HCT116 (cell line): ENCODE measurements around the gene PLD1.

ENCODE experiments used
- EZH2 ChIP-seq: fragments of 200-600 bp; sonication (generic); IDR thresholded peaks from 2 replicates; pipeline ENCODE4 v1.6.1; 2017; ENCODE audit warnings: antibody characterized with exemption, mixed run types
- EZH2phosphoT487 ChIP-seq: fragments of 200-600 bp; IDR thresholded peaks from 2 replicates; pipeline ENCODE4 v1.6.1; 2018; ENCODE audit warnings: antibody characterized with exemption, borderline replicate concordance
- JUND ChIP-seq: IDR thresholded peaks from 2 replicates; pipeline ENCODE4 v1.6.1; 2012
- POLR2A ChIP-seq: IDR thresholded peaks from 2 replicates; pipeline ENCODE4 v1.7.0; 2011; ENCODE audit warnings: borderline replicate concordance; ENCODE audit not compliant: insufficient read depth, insufficient read length; ENCODE audit errors: extremely low read depth
- POLR2AphosphoS5 ChIP-seq: IDR thresholded peaks from 2 replicates; pipeline ENCODE4 v1.6.1; 2011; ENCODE audit warnings: mild to moderate bottlenecking, low read depth, low read length, moderate library complexity
- RAD21 ChIP-seq: IDR thresholded peaks from 2 replicates; pipeline ENCODE4 v1.6.1; 2012; ENCODE audit warnings: low read depth, mild to moderate bottlenecking
- SIN3A ChIP-seq: IDR thresholded peaks from 2 replicates; pipeline ENCODE4 v1.6.1; 2012; ENCODE audit warnings: low read depth
- SP1 ChIP-seq: IDR thresholded peaks from 2 replicates; pipeline ENCODE4 v1.6.1; 2012; ENCODE audit warnings: low read depth
- SRF ChIP-seq: IDR thresholded peaks from 2 replicates; pipeline ENCODE4 v1.6.1; 2012; ENCODE audit warnings: low read depth
- YY1 ChIP-seq: IDR thresholded peaks from 2 replicates; pipeline ENCODE4 v1.6.1; 2011; ENCODE audit warnings: low read length, low read depth, moderate library complexity, mild to moderate bottlenecking; ENCODE audit not compliant: insufficient replicate concordance; ENCODE audit errors: extremely low read depth
- ZFX ChIP-seq: fragments of 450-650 bp; IDR thresholded peaks from 2 replicates; pipeline ENCODE4 v1.6.1; 2017
- ZNF274 ChIP-seq: fragments of 200-500 bp; sonication (Bioruptor generic); IDR thresholded peaks from 2 replicates; pipeline ENCODE4 v1.6.1; 2014; ENCODE audit warnings: mild to moderate bottlenecking, low read depth, low read length, inconsistent platforms
- TF ChIP-seq, protein P1 (sequence below), 3 experiments: fragments of 200-600 bp in 1 of 3; sonication (generic) in 1 of 3; IDR thresholded peaks in 2 of 3; conservative IDR thresholded peaks in 1 of 3; 2 replicates each; pipeline ENCODE4 v1.5.1; 2012 to 2017; ENCODE audit warnings: low read depth in 2 of 3, low read length in 2 of 3, antibody characterized with exemption in 1 of 3, borderline replicate concordance in 1 of 3, control low read depth in 1 of 3, mild to moderate bottlenecking in 1 of 3, mixed read lengths in 1 of 3, mixed run types in 1 of 3, moderate library complexity in 1 of 3; ENCODE audit not compliant: insufficient read depth in 1 of 3
- TF ChIP-seq, protein P2 (sequence below): IDR thresholded peaks from 2 replicates; pipeline ENCODE4 v1.6.1; 2012; ENCODE audit warnings: low read depth

DNA sequence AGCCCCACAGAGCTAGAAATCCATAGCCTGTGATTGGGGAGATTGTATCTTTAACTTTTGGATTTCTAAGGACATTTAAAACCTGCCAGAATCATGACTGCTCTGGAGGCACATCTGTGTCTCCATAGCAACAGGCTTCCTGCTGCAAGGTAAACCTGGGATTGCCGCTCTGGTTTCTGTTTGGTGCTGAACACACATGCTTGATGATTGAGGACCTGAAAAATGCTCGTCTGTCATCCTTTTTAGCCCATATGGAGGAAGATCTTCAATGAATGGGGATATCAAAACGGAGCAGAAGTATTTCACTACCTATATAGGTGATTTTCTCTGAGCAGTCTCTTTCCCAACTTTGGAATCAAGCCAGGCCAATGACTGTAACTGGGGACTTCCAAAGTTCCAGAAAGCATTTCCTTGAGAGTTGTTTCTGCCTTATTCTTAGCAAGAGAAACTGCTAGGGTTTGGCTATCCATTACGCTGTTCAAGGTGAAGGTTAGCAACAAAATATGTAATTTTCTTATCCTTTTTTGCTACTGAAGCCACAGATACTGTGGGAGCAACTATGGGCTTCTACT, 253.6 kb downstream of the PLD1 start:
- no peak for TF ChIP-seq POLR2A
- TF ChIP-seq SP1 = no peak
- TF ChIP-seq POLR2AphosphoS5 = no peak
- no peak for TF ChIP-seq EZH2
- TF ChIP-seq JUND = no peak
- TF ChIP-seq EZH2phosphoT487 = no peak
- TF ChIP-seq YY1 = no peak
- TF ChIP-seq ZNF274 = no peak
- TF ChIP-seq, protein P1, sequence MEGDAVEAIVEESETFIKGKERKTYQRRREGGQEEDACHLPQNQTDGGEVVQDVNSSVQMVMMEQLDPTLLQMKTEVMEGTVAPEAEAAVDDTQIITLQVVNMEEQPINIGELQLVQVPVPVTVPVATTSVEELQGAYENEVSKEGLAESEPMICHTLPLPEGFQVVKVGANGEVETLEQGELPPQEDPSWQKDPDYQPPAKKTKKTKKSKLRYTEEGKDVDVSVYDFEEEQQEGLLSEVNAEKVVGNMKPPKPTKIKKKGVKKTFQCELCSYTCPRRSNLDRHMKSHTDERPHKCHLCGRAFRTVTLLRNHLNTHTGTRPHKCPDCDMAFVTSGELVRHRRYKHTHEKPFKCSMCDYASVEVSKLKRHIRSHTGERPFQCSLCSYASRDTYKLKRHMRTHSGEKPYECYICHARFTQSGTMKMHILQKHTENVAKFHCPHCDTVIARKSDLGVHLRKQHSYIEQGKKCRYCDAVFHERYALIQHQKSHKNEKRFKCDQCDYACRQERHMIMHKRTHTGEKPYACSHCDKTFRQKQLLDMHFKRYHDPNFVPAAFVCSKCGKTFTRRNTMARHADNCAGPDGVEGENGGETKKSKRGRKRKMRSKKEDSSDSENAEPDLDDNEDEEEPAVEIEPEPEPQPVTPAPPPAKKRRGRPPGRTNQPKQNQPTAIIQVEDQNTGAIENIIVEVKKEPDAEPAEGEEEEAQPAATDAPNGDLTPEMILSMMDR (IDR thresholded peaks at IDR 0.05 in 2 of 3, conservative IDR thresholded peaks at IDR 0.05 in 1 of 3; ENCODE audit: borderline replicate concordance in 1 of 3, insufficient read depth in 1 of 3, low read depth in 2 of 3, low read length in 2 of 3) = no peak
- no peak for TF ChIP-seq RAD21
- TF ChIP-seq ZFX = no peak
- TF ChIP-seq SIN3A = no peak
- TF ChIP-seq SRF = no peak
- TF ChIP-seq, protein P2, sequence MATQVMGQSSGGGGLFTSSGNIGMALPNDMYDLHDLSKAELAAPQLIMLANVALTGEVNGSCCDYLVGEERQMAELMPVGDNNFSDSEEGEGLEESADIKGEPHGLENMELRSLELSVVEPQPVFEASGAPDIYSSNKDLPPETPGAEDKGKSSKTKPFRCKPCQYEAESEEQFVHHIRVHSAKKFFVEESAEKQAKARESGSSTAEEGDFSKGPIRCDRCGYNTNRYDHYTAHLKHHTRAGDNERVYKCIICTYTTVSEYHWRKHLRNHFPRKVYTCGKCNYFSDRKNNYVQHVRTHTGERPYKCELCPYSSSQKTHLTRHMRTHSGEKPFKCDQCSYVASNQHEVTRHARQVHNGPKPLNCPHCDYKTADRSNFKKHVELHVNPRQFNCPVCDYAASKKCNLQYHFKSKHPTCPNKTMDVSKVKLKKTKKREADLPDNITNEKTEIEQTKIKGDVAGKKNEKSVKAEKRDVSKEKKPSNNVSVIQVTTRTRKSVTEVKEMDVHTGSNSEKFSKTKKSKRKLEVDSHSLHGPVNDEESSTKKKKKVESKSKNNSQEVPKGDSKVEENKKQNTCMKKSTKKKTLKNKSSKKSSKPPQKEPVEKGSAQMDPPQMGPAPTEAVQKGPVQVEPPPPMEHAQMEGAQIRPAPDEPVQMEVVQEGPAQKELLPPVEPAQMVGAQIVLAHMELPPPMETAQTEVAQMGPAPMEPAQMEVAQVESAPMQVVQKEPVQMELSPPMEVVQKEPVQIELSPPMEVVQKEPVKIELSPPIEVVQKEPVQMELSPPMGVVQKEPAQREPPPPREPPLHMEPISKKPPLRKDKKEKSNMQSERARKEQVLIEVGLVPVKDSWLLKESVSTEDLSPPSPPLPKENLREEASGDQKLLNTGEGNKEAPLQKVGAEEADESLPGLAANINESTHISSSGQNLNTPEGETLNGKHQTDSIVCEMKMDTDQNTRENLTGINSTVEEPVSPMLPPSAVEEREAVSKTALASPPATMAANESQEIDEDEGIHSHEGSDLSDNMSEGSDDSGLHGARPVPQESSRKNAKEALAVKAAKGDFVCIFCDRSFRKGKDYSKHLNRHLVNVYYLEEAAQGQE = no peak
